GM23248 (cell line): Measurements from ENCODE around the gene CANT1. TPM values are rescaled to one million over a fixed set of nuclear protein-coding genes. Genes with fewer than 3 reads are reported as not detected.

ENCODE experiments used
- DNase-seq: peaks from one replicate; pipeline ENCODE4 v3.0.0-alpha.2; 2015
- H2AFZ ChIP-seq: fragments of 200-600 bp; sonication (generic); 2 replicates; pipeline ENCODE4 v1.6.1; 2016; ENCODE audit warnings: antibody characterized with exemption
- H3F3A ChIP-seq: fragments of 200-600 bp; sonication (generic); 2 replicates; pipeline ENCODE4 v1.6.1; 2016; ENCODE audit warnings: mild to moderate bottlenecking, antibody characterized with exemption, mixed run types; ENCODE audit not compliant: insufficient read depth
- H3K27ac ChIP-seq: fragments of 200-600 bp; sonication (generic); 2 replicates; pipeline ENCODE4 v1.5.1; 2016; ENCODE audit warnings: mild to moderate bottlenecking
- H3K27me3 ChIP-seq: fragments of 200-600 bp; sonication (generic); replicated peaks from 2 replicates; pipeline ENCODE4 v1.6.1; 2016; ENCODE audit warnings: mild to moderate bottlenecking; ENCODE audit not compliant: insufficient read depth
- H3K36me3 ChIP-seq: fragments of 200-600 bp; sonication (generic); 2 replicates; pipeline ENCODE4 v1.6.1; 2016; ENCODE audit warnings: low read depth, mild to moderate bottlenecking
- H3K4me1 ChIP-seq: fragments of 200-600 bp; sonication (generic); 2 replicates; pipeline ENCODE4 v1.6.1; 2016; ENCODE audit warnings: mild to moderate bottlenecking; ENCODE audit not compliant: insufficient read depth
- H3K4me2 ChIP-seq: fragments of 200-600 bp; sonication (generic); one replicate; pipeline ENCODE4 v1.6.1; 2016; ENCODE audit warnings: mild to moderate bottlenecking; ENCODE audit not compliant: unreplicated experiment
- H3K4me3 ChIP-seq: fragments of 200-600 bp; sonication (generic); 2 replicates; pipeline ENCODE4 v1.5.1; 2016; ENCODE audit warnings: mild to moderate bottlenecking
- H3K79me2 ChIP-seq: fragments of 200-600 bp; sonication (generic); 2 replicates; pipeline ENCODE4 v1.6.1; 2016; ENCODE audit warnings: mild to moderate bottlenecking; ENCODE audit not compliant: insufficient read depth
- H3K9ac ChIP-seq: fragments of 200-600 bp; sonication (generic); 2 replicates; pipeline ENCODE4 v1.6.1; 2016; ENCODE audit warnings: mild to moderate bottlenecking
- H3K9me2 ChIP-seq: fragments of 200-600 bp; sonication (generic); 2 replicates; pipeline ENCODE4 v1.6.1; 2016; ENCODE audit warnings: mixed run types, mild to moderate bottlenecking, moderate library complexity; ENCODE audit not compliant: insufficient read depth
- H3K9me3 ChIP-seq: fragments of 200-600 bp; sonication (generic); one replicate; pipeline ENCODE4 v1.6.1; 2017; ENCODE audit warnings: low read depth
- H4K20me1 ChIP-seq: fragments of 200-600 bp; sonication (generic); 2 replicates; pipeline ENCODE4 v1.6.0; 2016; ENCODE audit not compliant: insufficient read depth
- EZH2 ChIP-seq: fragments of 200-600 bp; sonication (generic); IDR thresholded peaks from 2 replicates; pipeline ENCODE4 v1.6.1; 2018; ENCODE audit warnings: antibody characterized with exemption, mild to moderate bottlenecking; ENCODE audit not compliant: insufficient read depth, poor library complexity, severe bottlenecking
- EZH2phosphoT487 ChIP-seq: fragments of 200-600 bp; sonication (generic); IDR thresholded peaks from 2 replicates; pipeline ENCODE4 v1.6.1; 2018; ENCODE audit warnings: antibody characterized with exemption, moderate library complexity, mild to moderate bottlenecking, low read depth; ENCODE audit not compliant: insufficient read depth
- WGBS, 2 experiments: methylation state at CpG; one replicate each; pipeline ENCODE4 v1.1.6; 2015 to 2017; ENCODE audit warnings: low lambda C conversion rate in 2 of 2, low coverage in 1 of 2; ENCODE audit errors: missing lambda C conversion rate in 2 of 2; 5-methylcytosine and 5-hydroxymethylcytosine counted together
- in situ Hi-C: fragments of 300-500 bp; cut with MboI; formaldehyde crosslinking; loops from 2 replicates; pipeline ENCODE4 v1.15.0; 2020
- polyA plus RNA-seq: library from polyadenylated mRNA; unstranded; fragments of >200 nt; fragmentation: Nextera tagmentation; extraction: Ambion mirVana; gene quantifications from 2 replicates; pipeline ENCODE4 v1.2.1, GENCODE V29; 2016
- total RNA-seq: library from RNA; depleted of rRNA; stranded (reverse); fragments of >200 nt; shearing (Covaris generic); gene quantifications from 2 replicates; pipeline ENCODE4 v1.2.3, GENCODE V29; 2014

CANT1 gene
- total and polyA plus RNA-seq, 2 experiments from 2014 or later: 46.2 to 52.0 TPM

GRCh38 chr17:79008666-79009387 lies 737 bp downstream of the CANT1 start:
- H3K79me2 ChIP-seq: peaks cover 48% of the 10 kb centered on the region
- DNase-seq: no peak

GRCh38 chr17:79007504-79008381 lies 1.8 kb downstream of the CANT1 start:
- H3K27me3 ChIP-seq: no peaks in the 10 kb centered on the region
- H3K36me3 ChIP-seq: peaks cover 2% of the 10 kb centered on the region; the same call in 1 of the 2 replicates
- 0 out of 2 replicates have a peak, but pooled peaks cover 6% of the 10 kb centered on the region for H3F3A ChIP-seq
- H2AFZ ChIP-seq: no peak overlapping the region
- H3K9me3 ChIP-seq: no peaks in the 10 kb centered on the region
- no peak overlapping the region for H3K27ac ChIP-seq
- no peak for TF ChIP-seq EZH2phosphoT487
- no peak for TF ChIP-seq EZH2
- H4K20me1 ChIP-seq: no peaks in the 10 kb centered on the region
- peak; percentile 16 for DNase-seq
- peaks cover 30% of the 10 kb centered on the region for H3K4me1 ChIP-seq
- peaks cover 58% of the 10 kb centered on the region for H3K79me2 ChIP-seq
- WGBS, 2 experiments: 68 to 70% methylated on average over 20 to 21 of the region's 21 CpGs
- peak overlapping the region; percentile 98 for H3K9ac ChIP-seq
- H3K4me3 ChIP-seq: peak overlapping the region; percentile 94
- H3K9me2 ChIP-seq: no peaks in the 10 kb centered on the region
- in situ Hi-C loops: no loop called here
- H3K4me2 ChIP-seq: peak overlapping the region; percentile 93

More at GRCh38 chr17:79008666-79009387, 737 bp downstream of the CANT1 start:
- Histone ChIP-seq H4K20me1 (no peaks in the 10 kb centered on the region), H2AFZ (peak overlapping the region; percentile 58; the same call in 1 of the 2 replicates), H3K27me3 (no peaks in the 10 kb centered on the region), H3F3A (0 out of 2 replicates have a peak, but pooled peaks cover 6% of the 10 kb centered on the region), H3K36me3 (peaks cover 2% of the 10 kb centered on the region; the same call in 1 of the 2 replicates), H3K4me3 (peak overlapping the region; percentile 94), H3K9me2 (no peaks in the 10 kb centered on the region), H3K27ac (peak overlapping the region; percentile 54; the same call in 1 of the 2 replicates), H3K4me2 (peak overlapping the region; percentile 93), H3K4me1 (peaks cover 30% of the 10 kb centered on the region), H3K9ac (peak overlapping the region; percentile 98), H3K9me3 (no peaks in the 10 kb centered on the region)
- TF ChIP-seq EZH2: no peak
- WGBS, 2 experiments: 31 to 33% methylated on average over 5 to 7 of the region's 7 CpGs
- in situ Hi-C loops: no loop called here

GRCh38 chr17:79006794-79007503 lies 2.6 kb downstream of the CANT1 start:
- no peak for DNase-seq
- WGBS, 2 experiments: 76 to 78% methylated on average over 19 of the region's 19 CpGs

GRCh38 chr17:79006046-79006445 lies 3.5 kb downstream of the CANT1 start:
- 77% methylated on average over 8 of the region's 8 CpGs for WGBS, 2 experiments

More at GRCh38 chr17:79006794-79007503, 2.6 kb downstream of the CANT1 start:
- H4K20me1 ChIP-seq: no peaks in the 10 kb centered on the region
- H3K27me3 ChIP-seq: no peaks in the 10 kb centered on the region
- H3K9me2 ChIP-seq: no peaks in the 10 kb centered on the region
- 0 out of 2 replicates have a peak, but pooled peaks cover 6% of the 10 kb centered on the region for H3F3A ChIP-seq
- H3K4me3 ChIP-seq: no peak overlapping the region; the same call in 1 of the 2 replicates
- H2AFZ ChIP-seq: no peak overlapping the region
- peaks cover 2% of the 10 kb centered on the region; the same call in 1 of the 2 replicates for H3K36me3 ChIP-seq
- no peak overlapping the region for H3K9ac ChIP-seq
- H3K4me1 ChIP-seq: peaks cover 30% of the 10 kb centered on the region
- H3K79me2 ChIP-seq: peaks cover 66% of the 10 kb centered on the region
- no peak for TF ChIP-seq EZH2phosphoT487
- no peak for TF ChIP-seq EZH2
- no peak overlapping the region for H3K4me2 ChIP-seq
- H3K27ac ChIP-seq: no peak overlapping the region
- in situ Hi-C loops: no loop called here
- no peaks in the 10 kb centered on the region for H3K9me3 ChIP-seq

More at GRCh38 chr17:79006046-79006445, 3.5 kb downstream of the CANT1 start:
- 0 out of 2 replicates have a peak, but pooled peaks cover under 1% of the 10 kb centered on the region for H3F3A ChIP-seq
- no peak overlapping the region for H3K27ac ChIP-seq
- H3K9me3 ChIP-seq: no peaks in the 10 kb centered on the region
- in situ Hi-C loops: no loop called here
- no peaks in the 10 kb centered on the region for H3K27me3 ChIP-seq
- no peak overlapping the region for H2AFZ ChIP-seq
- H3K4me1 ChIP-seq: peaks cover 21% of the 10 kb centered on the region
- no peaks in the 10 kb centered on the region for H4K20me1 ChIP-seq
- no peak overlapping the region for H3K4me3 ChIP-seq
- peaks cover 2% of the 10 kb centered on the region; the same call in 1 of the 2 replicates for H3K36me3 ChIP-seq
- no peaks in the 10 kb centered on the region for H3K9me2 ChIP-seq
- H3K4me2 ChIP-seq: no peak overlapping the region
- no peak overlapping the region for H3K9ac ChIP-seq
- H3K79me2 ChIP-seq: peaks cover 75% of the 10 kb centered on the region
- no peak for DNase-seq
- TF ChIP-seq EZH2: no peak
- no peak for TF ChIP-seq EZH2phosphoT487
